Bone marrow (tissue), 2 donors: ENCODE measurements around the gene OXLD1.

Source experiments
- DNase-seq, 2 donors: peaks; one replicate each; lab custom pipeline; 2025; lab: John Stamatoyannopoulos, UW

OXLD1 gene

GRCh38 chr17:81616877-81617276 is 49.5 kb downstream of the OXLD1 start:
- DNase-seq = no peak

- DNase-seq = no peak
These were observed 50.9 kb downstream of the OXLD1 start for GRCh38 chr17:81615401-81615930.
